Mucosa of descending colon (tissue), 3 donors: ENCODE measurements around the gene ADGRG4. TPM values are rescaled to one million over a fixed set of nuclear protein-coding genes. Genes with fewer than 3 reads are reported as not detected.

Source experiments
- ATAC-seq: fragments of 200-7000 bp; cut with Tn5 transposase; one replicate; pipeline ENCODE4 v1.9.1; 2020; ENCODE audit warnings: mild to moderate bottlenecking, moderate library complexity
- DNase-seq, 3 donors: peaks; one replicate each; pipeline ENCODE4 v3.0.0-alpha.2; 2020
- H3K36me3 ChIP-seq: fragments of 200-600 bp; one replicate; pipeline ENCODE4 v1.8.0; 2021; ENCODE audit warnings: low read depth, mild to moderate bottlenecking
- H3K4me1 ChIP-seq: fragments of 200-600 bp; one replicate; pipeline ENCODE4 v1.8.0; 2021; ENCODE audit warnings: low read depth, mild to moderate bottlenecking
- H3K4me3 ChIP-seq: fragments of 200-600 bp; one replicate; pipeline ENCODE4 v1.8.0; 2021; ENCODE audit warnings: mild to moderate bottlenecking
- H3K9me3 ChIP-seq: fragments of 200-600 bp; one replicate; pipeline ENCODE4 v1.8.0; 2021; ENCODE audit warnings: mild to moderate bottlenecking
- CTCF ChIP-seq: fragments of 200-600 bp; IDR thresholded peaks from one replicate; pipeline ENCODE4 v1.8.0; 2022; ENCODE audit warnings: antibody characterized with exemption, mild to moderate bottlenecking
- intact Hi-C, 2 donors: fragments of 100-400 bp; cut with DNase I in 1 of 2; cut with micrococcal nuclease in 1 of 2; formaldehyde crosslinking; loops; one replicate each; pipeline versions ENCODE4 v1.11.0 to v1.11.1; 2022; cut with DNase I, micrococcal nuclease
- total RNA-seq, 3 donors: library from RNA; stranded (reverse); fragmentation: NEBNext Ultra II Directional in 2 of 3; extraction: Animal tissue kit (Norgen Biotek cat#: 25700) in 2 of 3; gene quantifications; one replicate each; pipeline versions ENCODE4 v1.2.1 to v1.2.4, GENCODE V29; 2021 to 2023
- donor health status: DM: no; HTN: no; CAD: no; lungs with moderate emphysema.
- donor health status: DM: no; HTN: no; CAD: no.
- donor health status: DM: no; HTN: yes; CAD: no.

ADGRG4 gene
- total RNA-seq, 3 donors from 2014 or later, result 0.03 TPM; not detected in 1

GRCh38 chrX:136336623-136337022 is 35.9 kb downstream of the ADGRG4 start:
- DNase-seq (no peak), ATAC-seq (no peak)
- TF ChIP-seq CTCF, result no peak
- Histone ChIP-seq H3K4me1 (no peaks in the 10 kb centered on the region), H3K9me3 (no peaks in the 10 kb centered on the region), H3K36me3 (no peaks in the 10 kb centered on the region), H3K4me3 (no peak overlapping the region)
- intact Hi-C loops, result no loop called here

GRCh38 chrX:136339702-136340101 is 38.9 kb downstream of the ADGRG4 start:
- no peak for ATAC-seq
- H3K4me1 ChIP-seq, result no peaks in the 10 kb centered on the region
- intact Hi-C loops, result no loop called here
- H3K9me3 ChIP-seq, result no peaks in the 10 kb centered on the region
- no peaks in the 10 kb centered on the region for H3K36me3 ChIP-seq
- no peak for DNase-seq
- no peak overlapping the region for H3K4me3 ChIP-seq
- TF ChIP-seq CTCF, result no peak

- intact Hi-C loops, result no loop called here
- Histone ChIP-seq H3K4me1 (no peaks in the 10 kb centered on the region), H3K36me3 (no peaks in the 10 kb centered on the region), H3K4me3 (no peak overlapping the region), H3K9me3 (no peaks in the 10 kb centered on the region)
- no peak for ATAC-seq
- DNase-seq, result no peak
- TF ChIP-seq CTCF, result no peak
Observed at GRCh38 chrX:136344320-136344719, 43.6 kb downstream of the ADGRG4 start.

- ATAC-seq (no peak), DNase-seq (no peak)
- H3K9me3 ChIP-seq, result no peaks in the 10 kb centered on the region
- no peak for TF ChIP-seq CTCF
- no peak overlapping the region for H3K4me3 ChIP-seq
- intact Hi-C loops, result no loop called here
- H3K4me1 ChIP-seq, result no peaks in the 10 kb centered on the region
- no peaks in the 10 kb centered on the region for H3K36me3 ChIP-seq
Observed at GRCh38 chrX:136346506-136346905, 45.7 kb downstream of the ADGRG4 start.

- H3K4me3 ChIP-seq, result no peak overlapping the region
- no peaks in the 10 kb centered on the region for H3K36me3 ChIP-seq
- DNase-seq, result no peak
- intact Hi-C loops, result no loop called here
- H3K9me3 ChIP-seq, result no peaks in the 10 kb centered on the region
- no peaks in the 10 kb centered on the region for H3K4me1 ChIP-seq
- TF ChIP-seq CTCF, result no peak
- ATAC-seq, result no peak
Observed at GRCh38 chrX:136347706-136348105, 46.9 kb downstream of the ADGRG4 start.

- no peaks in the 10 kb centered on the region for H3K36me3 ChIP-seq
- TF ChIP-seq CTCF, result no peak
- intact Hi-C loops, result no loop called here
- H3K4me3 ChIP-seq, result no peak overlapping the region
- DNase-seq, result no peak
- H3K4me1 ChIP-seq, result no peaks in the 10 kb centered on the region
- ATAC-seq, result no peak
- H3K9me3 ChIP-seq, result no peaks in the 10 kb centered on the region
Observed at GRCh38 chrX:136353526-136354093, 52.8 kb downstream of the ADGRG4 start.
